K562 (cell line): ENCODE results near the gene LRRC10B. TPM values are rescaled to one million over a fixed set of nuclear protein-coding genes. Genes with fewer than 3 reads are reported as not detected.
A peak's percentile ranks its signal among the peaks of the same experiment; 100 is the strongest.
"Not testable (repeated sequence)": the region's sequence is repeated elsewhere in the genome, so short reads cannot be mapped to it uniquely, and the experiment has no call there.

Experiments used
- ATAC-seq: fragments of 200-7000 bp; cut with Tn5 transposase; 3 replicates; pipeline ENCODE4 v1.9.1; 2020; ENCODE audit warnings: moderate library complexity
- BruUV-seq: library from RNA; stranded (reverse); fragments of 400-500 nt; replicated peaks from 2 replicates; lab custom pipeline; 2021; lab: Mats Ljungman, UMichigan
- CTCF ChIA-PET: fragments of 300-600 bp; formaldehyde crosslinking; extraction: SDS; loops from one replicate; lab custom pipeline; 2021; ENCODE audit warnings: low intra/inter-chr PET ratio; lab: Yijun Ruan, JAX
- POLR2A ChIA-PET: fragments of 300-600, 350-650 bp; sonication (Branson Sonifier 250); formaldehyde crosslinking; extraction: SDS; loops from one replicate; lab custom pipeline; 2021; ENCODE audit warnings: antibody characterized with exemption, inconsistent platforms; lab: Yijun Ruan, JAX
- DNase-seq, 4 experiments: peaks; one replicate each; pipeline versions ENCODE4 v3.0.0 to v3.0.0-alpha.2; 2011 to 2018; ENCODE audit warnings: low spot score in 3 of 4, mixed read lengths in 3 of 4; ENCODE audit errors: extremely low read depth in 1 of 4
- FAIRE-seq: peaks from 2 replicates; lab custom pipeline; 2011; peaks lifted over from hg19 to GRCh38; lab: Jason Lieb, UNC
- H2AFZ ChIP-seq: 2 replicates; pipeline ENCODE4 v1.6.0; 2011; ENCODE audit warnings: low read depth, low read length, control low read depth, inconsistent platforms
- H3K27ac ChIP-seq: fragments of 200-600 bp; 3 replicates; pipeline ENCODE4 v1.8.0; 2011; ENCODE audit warnings: low read depth, mild to moderate bottlenecking, control low read depth, inconsistent platforms, low read length, moderate library complexity, mixed read lengths; ENCODE audit errors: extremely low read depth
- H3K27me3 ChIP-seq, 2 experiments: fragments of 300-600 bp in 1 of 2; 2 replicates in 1 of 2; 3 replicates in 1 of 2; pipeline versions ENCODE4 v1.6.0 to v1.8.0; 2011; ENCODE audit warnings: inconsistent platforms in 2 of 2, low read length in 2 of 2, mild to moderate bottlenecking in 1 of 2, mixed read lengths in 1 of 2, moderate library complexity in 1 of 2; ENCODE audit not compliant: control insufficient read depth in 2 of 2, insufficient read depth in 2 of 2
- H3K36me3 ChIP-seq: fragments of 300-600 bp; 3 replicates; pipeline ENCODE4 v1.8.0; 2011; ENCODE audit warnings: mild to moderate bottlenecking, low read length, inconsistent platforms; ENCODE audit not compliant: control insufficient read depth, insufficient read depth
- H3K4me1 ChIP-seq, 2 experiments: fragments of 200-600 bp in 1 of 2; replicated peaks in 1 of 2; 2 replicates in 1 of 2; 3 replicates in 1 of 2; pipeline versions ENCODE4 v1.5.1 to v1.8.0; 2011; ENCODE audit warnings: inconsistent platforms in 2 of 2, low read length in 2 of 2, mild to moderate bottlenecking in 1 of 2, mixed read lengths in 1 of 2, moderate library complexity in 1 of 2; ENCODE audit not compliant: control insufficient read depth in 2 of 2, insufficient read depth in 2 of 2
- H3K4me2 ChIP-seq: 2 replicates; pipeline ENCODE4 v1.6.1; 2011; ENCODE audit warnings: low read length, control low read depth, inconsistent platforms, mixed read lengths; ENCODE audit not compliant: insufficient read depth
- H3K4me3 ChIP-seq: fragments of 200-600 bp; sonication (generic), shearing (Covaris generic); 2 replicates; pipeline ENCODE4 v1.5.1; 2016; ENCODE audit warnings: control low read depth, inconsistent platforms
- H3K79me2 ChIP-seq: fragments of 200-600 bp; 3 replicates; pipeline ENCODE4 v1.8.0; 2011; ENCODE audit warnings: low read length, inconsistent platforms; ENCODE audit not compliant: control insufficient read depth, insufficient read depth
- H3K9ac ChIP-seq, 2 experiments: 2 replicates each; pipeline versions ENCODE4 v1.6.0 to v1.6.1; 2011; ENCODE audit warnings: low read depth in 2 of 2, low read length in 2 of 2, control low read depth in 1 of 2, inconsistent platforms in 1 of 2, mild to moderate bottlenecking in 1 of 2, mixed read lengths in 1 of 2; ENCODE audit not compliant: insufficient read depth in 1 of 2
- H3K9me1 ChIP-seq: one replicate; pipeline ENCODE4 v1.6.0; 2011; ENCODE audit warnings: inconsistent platforms, mild to moderate bottlenecking, low read length, moderate library complexity; ENCODE audit not compliant: control insufficient read depth, insufficient read depth
- H3K9me3 ChIP-seq: replicated peaks from 2 replicates; pipeline ENCODE4 v1.5.1; 2011; ENCODE audit warnings: low read depth, low read length, inconsistent platforms; ENCODE audit not compliant: control insufficient read depth, insufficient read depth
- H4K20me1 ChIP-seq: replicated peaks from 2 replicates; pipeline ENCODE4 v1.6.1; 2011; ENCODE audit warnings: low read length, inconsistent platforms, mixed read lengths; ENCODE audit not compliant: control insufficient read depth, insufficient read depth
- WGBS: fragments of 100-300 bp; shearing (Covaris generic); methylation state at CpG from one replicate; pipeline ENCODE4 v1.1.6; 2016; ENCODE audit warnings: low coverage, mixed read lengths; ENCODE audit not compliant: insufficient coverage; ENCODE audit errors: missing lambda C conversion rate; 5-methylcytosine and 5-hydroxymethylcytosine counted together
- in situ Hi-C: fragments of 300-500 bp; cut with MboI; formaldehyde crosslinking; loops from 4 replicates; pipeline ENCODE4 v1.15.0; 2018; ENCODE audit warnings: inconsistent platforms, mixed read lengths
- intact Hi-C: fragments of 100-400 bp; cut with micrococcal nuclease; formaldehyde crosslinking; loops from 2 replicates; pipeline ENCODE4 v1.14.2; 2022
- polyA plus RNA-seq, 8 experiments: library from polyadenylated mRNA; depleted of rRNA in 4 of 8; stranded (reverse) in 5 of 8; unstranded in 3 of 8; fragments of >200 nt; fragmentation: Nextera tagmentation in 2 of 8; fragmentation: Illumina TruSeq in 1 of 8; extraction: Ambion mirVana in 2 of 8; extraction: Trizol in 1 of 8; gene quantifications; 2 replicates each; pipeline versions ENCODE4 v1.2.1 to v1.2.3, GENCODE V29; 2011 to 2014; ENCODE audit warnings: inconsistent platforms in 1 of 8, missing spikeins in 1 of 8
- total RNA-seq, 7 experiments: library from RNA; depleted of rRNA in 6 of 7; stranded (reverse); fragments of >200 nt in 6 of 7; fragmentation: Illumina TruSeq in 2 of 7; extraction: Trizol in 2 of 7; gene quantifications; 2 replicates each; pipeline versions ENCODE4 v1.2.1 to v1.2.3, GENCODE V29; 2011 to 2021; ENCODE audit warnings: low replicate concordance in 1 of 7
- TF ChIP-seq, protein P1 (sequence below), 2 experiments: fragments of 450-650 bp; formaldehyde crosslinking in 1 of 2; IDR thresholded peaks; 2 replicates each; pipeline versions ENCODE4 v1.4.0 to v1.6.1; 2014 to 2020; ENCODE audit warnings: mild to moderate bottlenecking in 2 of 2, borderline replicate concordance in 1 of 2, low read depth in 1 of 2
- TF ChIP-seq, protein P2 (sequence below): fragments of 450-650 bp; formaldehyde crosslinking; IDR thresholded peaks from 2 replicates; pipeline ENCODE4 v1.4.0; 2020; ENCODE audit warnings: mild to moderate bottlenecking, moderate library complexity

LRRC10B gene
- total and polyA plus RNA-seq, 9 of the 15 experiments (the other 6 are each of a cell fraction or from before 2014, with no cell fraction given) = 0.11 TPM; not detected in 8

DNA sequence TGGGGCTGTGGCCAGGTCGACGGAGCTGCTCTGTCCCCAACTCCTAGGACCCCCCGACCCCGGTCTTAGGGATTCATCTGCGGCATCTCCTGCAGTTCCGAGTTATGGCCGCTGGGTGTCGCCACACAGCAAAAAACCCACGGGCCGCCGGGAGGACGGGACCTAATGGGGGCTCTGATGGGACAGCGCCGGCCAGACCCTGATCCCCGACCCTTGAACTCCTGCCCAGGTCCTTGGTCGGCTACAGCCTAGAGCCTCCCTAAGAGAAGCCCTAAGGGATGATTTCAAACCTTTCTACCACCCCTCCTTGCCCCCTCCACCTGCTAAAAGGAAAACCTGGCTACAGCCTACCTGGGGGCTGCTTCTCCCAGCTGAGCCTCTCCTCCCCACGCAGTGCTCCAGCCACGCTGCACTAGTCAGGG is 30.8 kb upstream of the LRRC10B start (continued):
- TF ChIP-seq, protein P1, sequence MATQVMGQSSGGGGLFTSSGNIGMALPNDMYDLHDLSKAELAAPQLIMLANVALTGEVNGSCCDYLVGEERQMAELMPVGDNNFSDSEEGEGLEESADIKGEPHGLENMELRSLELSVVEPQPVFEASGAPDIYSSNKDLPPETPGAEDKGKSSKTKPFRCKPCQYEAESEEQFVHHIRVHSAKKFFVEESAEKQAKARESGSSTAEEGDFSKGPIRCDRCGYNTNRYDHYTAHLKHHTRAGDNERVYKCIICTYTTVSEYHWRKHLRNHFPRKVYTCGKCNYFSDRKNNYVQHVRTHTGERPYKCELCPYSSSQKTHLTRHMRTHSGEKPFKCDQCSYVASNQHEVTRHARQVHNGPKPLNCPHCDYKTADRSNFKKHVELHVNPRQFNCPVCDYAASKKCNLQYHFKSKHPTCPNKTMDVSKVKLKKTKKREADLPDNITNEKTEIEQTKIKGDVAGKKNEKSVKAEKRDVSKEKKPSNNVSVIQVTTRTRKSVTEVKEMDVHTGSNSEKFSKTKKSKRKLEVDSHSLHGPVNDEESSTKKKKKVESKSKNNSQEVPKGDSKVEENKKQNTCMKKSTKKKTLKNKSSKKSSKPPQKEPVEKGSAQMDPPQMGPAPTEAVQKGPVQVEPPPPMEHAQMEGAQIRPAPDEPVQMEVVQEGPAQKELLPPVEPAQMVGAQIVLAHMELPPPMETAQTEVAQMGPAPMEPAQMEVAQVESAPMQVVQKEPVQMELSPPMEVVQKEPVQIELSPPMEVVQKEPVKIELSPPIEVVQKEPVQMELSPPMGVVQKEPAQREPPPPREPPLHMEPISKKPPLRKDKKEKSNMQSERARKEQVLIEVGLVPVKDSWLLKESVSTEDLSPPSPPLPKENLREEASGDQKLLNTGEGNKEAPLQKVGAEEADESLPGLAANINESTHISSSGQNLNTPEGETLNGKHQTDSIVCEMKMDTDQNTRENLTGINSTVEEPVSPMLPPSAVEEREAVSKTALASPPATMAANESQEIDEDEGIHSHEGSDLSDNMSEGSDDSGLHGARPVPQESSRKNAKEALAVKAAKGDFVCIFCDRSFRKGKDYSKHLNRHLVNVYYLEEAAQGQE (IDR thresholded peaks at IDR 0.05; ENCODE audit: borderline replicate concordance) = peak; percentile 74
- TF ChIP-seq, protein P1 (CRISPR knock-in tag; IDR thresholded peaks at IDR 0.05; ENCODE audit: low read depth) = no peak
- TF ChIP-seq, protein P2, sequence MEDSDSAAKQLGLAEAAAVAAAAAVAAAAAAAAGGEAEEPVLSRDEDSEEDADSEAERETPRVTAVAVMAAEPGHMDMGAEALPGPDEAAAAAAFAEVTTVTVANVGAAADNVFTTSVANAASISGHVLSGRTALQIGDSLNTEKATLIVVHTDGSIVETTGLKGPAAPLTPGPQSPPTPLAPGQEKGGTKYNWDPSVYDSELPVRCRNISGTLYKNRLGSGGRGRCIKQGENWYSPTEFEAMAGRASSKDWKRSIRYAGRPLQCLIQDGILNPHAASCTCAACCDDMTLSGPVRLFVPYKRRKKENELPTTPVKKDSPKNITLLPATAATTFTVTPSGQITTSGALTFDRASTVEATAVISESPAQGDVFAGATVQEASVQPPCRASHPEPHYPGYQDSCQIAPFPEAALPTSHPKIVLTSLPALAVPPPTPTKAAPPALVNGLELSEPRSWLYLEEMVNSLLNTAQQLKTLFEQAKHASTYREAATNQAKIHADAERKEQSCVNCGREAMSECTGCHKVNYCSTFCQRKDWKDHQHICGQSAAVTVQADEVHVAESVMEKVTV = peak; percentile 55; the same call in 1 of the 2 replicates
- TF ChIP-seq, all 486 proteins: peak for 15

- H3K27ac ChIP-seq, H3K9me1 ChIP-seq, H2AFZ ChIP-seq, in situ Hi-C loops, H3K9ac ChIP-seq, H3K9me3 ChIP-seq, H3K4me2 ChIP-seq, H3K36me3 ChIP-seq, ATAC-seq, intact Hi-C loops, BruUV-seq, H3K4me3 ChIP-seq, DNase-seq, H3K79me2 ChIP-seq, FAIRE-seq: not testable (repeated sequence)
- Histone ChIP-seq H3K27me3 (peaks cover 15 to 41% of the 10 kb centered on the region in 2 experiments; a peak in 4 of 5 replicates), H3K4me1 (peaks cover 0 to 27% of the 10 kb centered on the region in 2 experiments; a peak in 2 of 5 replicates), H4K20me1 (peaks cover 10% of the 10 kb centered on the region; the same call in 1 of the 2 replicates)
- WGBS = 34% methylated on average over 9 of the region's 11 CpGs
- ChIA-PET POLR2A (interaction anchor here (1.5 kb wide), 1 partner anchor 41 kb away, joined by 3 read pairs; no protein-coding TSS in a partner anchor), CTCF (interaction anchor here (0.6 kb wide), 1 partner anchor 35 kb away, joined by 3 read pairs; no protein-coding TSS in a partner anchor)
These were observed 29.0 kb upstream of the LRRC10B start for GRCh38 chr11:61479360-61480058.
